IMR-90 (cell line): ENCODE data around the gene ATOH8. TPM values are rescaled to one million over a fixed set of nuclear protein-coding genes. Genes with fewer than 3 reads are reported as not detected.

Experiments
- ATAC-seq: fragments of 200-7000 bp; cut with Tn5 transposase; 2 replicates; pipeline ENCODE4 v1.9.1; 2020; ENCODE audit warnings: low read depth, mild to moderate bottlenecking, moderate library complexity
- BruUV-seq: library from RNA; stranded (reverse); fragments of 400-500 nt; replicated peaks from 2 replicates; lab custom pipeline; 2021; lab: Mats Ljungman, UMichigan
- CTCF ChIA-PET: fragments of 300-600 bp; formaldehyde crosslinking; extraction: SDS; loops from one replicate; lab custom pipeline; 2021; ENCODE audit warnings: antibody characterized with exemption; lab: Yijun Ruan, JAX
- POLR2A ChIA-PET: fragments of 300-600 bp; sonication (Branson Sonifier 250); formaldehyde crosslinking; loops from one replicate; lab custom pipeline; 2022; ENCODE audit warnings: antibody characterized with exemption; ENCODE audit not compliant: unreplicated experiment; lab: Charles Lee
- DNase-seq: peaks from one replicate; pipeline ENCODE4 v3.0.0; 2013
- H2AFZ ChIP-seq: replicated peaks from 2 replicates; pipeline ENCODE3; 2013; ENCODE audit warnings: low read length, mild to moderate bottlenecking; ENCODE audit not compliant: poor library complexity
- H2AK5ac ChIP-seq: 2 replicates; pipeline ENCODE4 v1.6.1; 2013; ENCODE audit warnings: low read depth, low read length, inconsistent platforms
- H2AK9ac ChIP-seq: replicated peaks from 2 replicates; pipeline ENCODE3; 2013; ENCODE audit warnings: mild to moderate bottlenecking, low read depth, low read length, moderate library complexity; ENCODE audit not compliant: poor library complexity
- H2BK120ac ChIP-seq: 2 replicates; pipeline ENCODE4 v1.6.1; 2013; ENCODE audit warnings: low read depth, low read length, inconsistent platforms
- H2BK15ac ChIP-seq: 3 replicates; pipeline ENCODE4 v1.6.1; 2013; ENCODE audit warnings: low read depth, low read length, inconsistent platforms
- H2BK20ac ChIP-seq: 2 replicates; pipeline ENCODE4 v1.6.1; 2013; ENCODE audit warnings: low read depth, mild to moderate bottlenecking, inconsistent platforms, low read length, moderate library complexity
- H2BK5ac ChIP-seq: 2 replicates; pipeline ENCODE4 v1.6.1; 2013; ENCODE audit warnings: mild to moderate bottlenecking, low read depth, low read length, inconsistent platforms; ENCODE audit not compliant: poor library complexity, severe bottlenecking
- H3K14ac ChIP-seq: replicated peaks from 2 replicates; pipeline ENCODE4 v1.6.1; 2013; ENCODE audit warnings: low read depth, low read length, inconsistent platforms
- H3K18ac ChIP-seq: 2 replicates; pipeline ENCODE4 v1.6.1; 2013; ENCODE audit warnings: low read depth, low read length, control low read depth
- H3K23ac ChIP-seq: 2 replicates; pipeline ENCODE4 v1.6.1; 2013; ENCODE audit warnings: low read depth, low read length, inconsistent platforms
- H3K27ac ChIP-seq: 2 replicates; pipeline ENCODE4 v1.5.1; 2013; ENCODE audit warnings: mild to moderate bottlenecking, control low read depth, low read length; ENCODE audit not compliant: insufficient read depth
- H3K27me3 ChIP-seq: 2 replicates; pipeline ENCODE4 v1.6.1; 2013; ENCODE audit warnings: low read length; ENCODE audit not compliant: control insufficient read depth, insufficient read depth
- H3K36me3 ChIP-seq: 2 replicates; pipeline ENCODE4 v1.6.1; 2013; ENCODE audit warnings: low read length, mixed read lengths; ENCODE audit not compliant: control insufficient read depth, insufficient read depth
- H3K4ac ChIP-seq: 2 replicates; pipeline ENCODE4 v1.6.1; 2013; ENCODE audit warnings: low read depth, low read length, inconsistent platforms
- H3K4me1 ChIP-seq: 2 replicates; pipeline ENCODE4 v1.6.1; 2013; ENCODE audit warnings: low read length, mixed read lengths; ENCODE audit not compliant: control insufficient read depth, insufficient read depth
- H3K4me2 ChIP-seq: 2 replicates; pipeline ENCODE4 v1.6.1; 2013; ENCODE audit warnings: low read depth, mild to moderate bottlenecking, control low read depth, low read length, moderate library complexity
- H3K4me3 ChIP-seq: 2 replicates; pipeline ENCODE4 v1.5.1; 2013; ENCODE audit warnings: low read depth, mild to moderate bottlenecking, control low read depth, low read length, moderate library complexity; ENCODE audit not compliant: insufficient read depth
- H3K56ac ChIP-seq: 2 replicates; pipeline ENCODE4 v1.6.1; 2013; ENCODE audit warnings: low read length, inconsistent platforms; ENCODE audit not compliant: insufficient read depth; ENCODE audit errors: extremely low read depth
- H3K79me1 ChIP-seq, 2 experiments: 2 replicates each; pipeline ENCODE4 v1.6.1; 2013; ENCODE audit warnings: low read length in 2 of 2, inconsistent platforms in 1 of 2, low read depth in 1 of 2
- H3K9ac ChIP-seq: 2 replicates; pipeline ENCODE4 v1.6.1; 2013; ENCODE audit warnings: low read depth, low read length, control low read depth
- H3K9me1 ChIP-seq: 2 replicates; pipeline ENCODE4 v1.6.1; 2013; ENCODE audit warnings: low read length, inconsistent platforms; ENCODE audit not compliant: insufficient read depth
- H3K9me3 ChIP-seq: 2 replicates; pipeline ENCODE4 v1.6.1; 2013; ENCODE audit warnings: low read length; ENCODE audit not compliant: control insufficient read depth, insufficient read depth
- H4K20me1 ChIP-seq: 2 replicates; pipeline ENCODE4 v1.6.1; 2013; ENCODE audit warnings: low read length, inconsistent platforms; ENCODE audit not compliant: insufficient read depth
- H4K5ac ChIP-seq: 2 replicates; pipeline ENCODE4 v1.6.1; 2013; ENCODE audit warnings: mild to moderate bottlenecking, low read depth, low read length, control low read depth
- H4K8ac ChIP-seq, 2 experiments: 2 replicates each; pipeline ENCODE4 v1.6.1; 2013; ENCODE audit warnings: low read depth in 2 of 2, low read length in 2 of 2, control low read depth in 1 of 2, inconsistent platforms in 1 of 2
- H4K91ac ChIP-seq: 2 replicates; pipeline ENCODE4 v1.6.1; 2013; ENCODE audit warnings: low read depth, low read length, inconsistent platforms; ENCODE audit not compliant: insufficient read depth
- ELK1 ChIP-seq: fragments of 150-350 bp; IDR thresholded peaks from 2 replicates; pipeline ENCODE4 v1.6.1; 2016; ENCODE audit warnings: low read depth, mild to moderate bottlenecking, low read length, moderate library complexity, borderline replicate concordance
- USF2 ChIP-seq: fragments of 150-350 bp; IDR thresholded peaks from 2 replicates; pipeline ENCODE4 v1.6.1; 2017; ENCODE audit warnings: mild to moderate bottlenecking, antibody characterized with exemption, low read length, low read depth
- WGBS, 2 experiments: methylation state at CpG; one replicate each; pipeline versions ENCODE4 v1.1.5 to v1.1.7; 2013; ENCODE audit warnings: missing lambda C conversion rate in 2 of 2; ENCODE audit not compliant: insufficient read length in 1 of 2; ENCODE audit errors: extremely low coverage in 2 of 2; 5-methylcytosine and 5-hydroxymethylcytosine counted together
- dilution Hi-C: fragments of 300-500 bp; cut with HindIII; formaldehyde crosslinking; loops from one replicate; pipeline ENCODE4 v1.14.3; 2018; ENCODE audit warnings: low sequenced_read_pairs; ENCODE audit not compliant: unreplicated experiment
- in situ Hi-C: fragments of 300-500 bp; cut with MboI; formaldehyde crosslinking; loops from 3 replicates; pipeline ENCODE4 v1.14.3; 2019; ENCODE audit warnings: low sequenced_read_pairs, inconsistent platforms, mixed read lengths
- intact Hi-C: fragments of 100-400 bp; cut with micrococcal nuclease; formaldehyde crosslinking; loops from 2 replicates; pipeline ENCODE4 v1.10.0; 2022
- polyA plus RNA-seq, 3 experiments: library from polyadenylated mRNA; depleted of rRNA; stranded (reverse); fragments of >200 nt; gene quantifications; 2 replicates each; pipeline ENCODE4 v1.2.3, GENCODE V29; 2012; ENCODE audit warnings: low replicate concordance in 1 of 3
- total RNA-seq: library from RNA; depleted of rRNA; stranded (reverse); fragments of >200 nt; gene quantifications from 2 replicates; pipeline ENCODE4 v1.2.3, GENCODE V29; 2012

The ATOH8 gene
- total and polyA plus RNA-seq, 2 of the 4 experiments (the other 2 are of a cell fraction): 7.9 to 9.0 TPM

- Histone ChIP-seq H3K4me2 (no peak overlapping the region), H4K20me1 (no peaks in the 10 kb centered on the region), H2AK9ac (no peak overlapping the region), H2AK5ac (peak overlapping the region; percentile 87), H4K8ac (peak overlapping the region; percentile 43 to 97), H4K91ac (peak overlapping the region; percentile 82), H2BK15ac (peak overlapping the region; percentile 99; the same call in 2 of the 3 replicates), H3K18ac (peak overlapping the region; percentile 3; the same call in 1 of the 2 replicates), H3K56ac (peak overlapping the region; percentile 17; the same call in 1 of the 2 replicates), H3K4ac (peak overlapping the region; percentile 100), H4K5ac (peak overlapping the region; percentile 35; the same call in 1 of the 2 replicates), H2BK20ac (peak overlapping the region; percentile 99), H3K27ac (peak overlapping the region; percentile 16; the same call in 1 of the 2 replicates), H3K79me1 (peaks cover 29 to 68% of the 10 kb centered on the region in 2 experiments; a peak in 3 of 4 replicates), H3K23ac (peak overlapping the region; percentile 79), H3K9me1 (peaks cover 29% of the 10 kb centered on the region), H2AFZ (no peak overlapping the region), H2BK5ac (no peak overlapping the region), H3K4me1 (peaks cover 40% of the 10 kb centered on the region), H3K36me3 (peaks cover 15% of the 10 kb centered on the region), H3K14ac (peak overlapping the region; percentile 99), H3K27me3 (no peaks in the 10 kb centered on the region), H2BK120ac (peak overlapping the region; percentile 100), H3K9me3 (no peaks in the 10 kb centered on the region), H3K9ac (no peak overlapping the region), H3K4me3 (no peak overlapping the region)
- ChIA-PET CTCF (interaction anchor here (0.5 kb wide), 1 partner anchor 131 kb away, joined by 6 read pairs; no protein-coding TSS in a partner anchor), POLR2A (no interaction called here)
- dilution Hi-C loops (no loop called here), in situ Hi-C loops (no loop called here), intact Hi-C loops (no loop called here)
- 97% methylated on average over 5 of the region's 9 CpGs; no CpG with 5 or more reads in 1 of the 2 experiments for WGBS, 2 experiments
- ATAC-seq: no peak
- no TSS peak for BruUV-seq
- no peak for TF ChIP-seq ELK1
- no peak for TF ChIP-seq USF2
- DNase-seq: no peak
Measured at GRCh38 chr2:85774126-85774978, 20.6 kb downstream of the ATOH8 start.
